DND-41 (cell line): ENCODE data around the gene EPHA1.

ENCODE experiments used
- EZH2 ChIP-seq: IDR thresholded peaks from 3 replicates; pipeline ENCODE4 v1.6.1; 2012; ENCODE audit warnings: borderline replicate concordance, low read depth, mild to moderate bottlenecking, moderate library complexity, low read length, inconsistent platforms; ENCODE audit not compliant: severe bottlenecking
- TF ChIP-seq, protein P1 (sequence below): IDR thresholded peaks from 2 replicates; pipeline ENCODE4 v1.5.1; 2012; ENCODE audit warnings: borderline replicate concordance, low read length, moderate library complexity, mild to moderate bottlenecking; ENCODE audit not compliant: poor library complexity, severe bottlenecking; ENCODE audit errors: extremely low read depth

DNA sequence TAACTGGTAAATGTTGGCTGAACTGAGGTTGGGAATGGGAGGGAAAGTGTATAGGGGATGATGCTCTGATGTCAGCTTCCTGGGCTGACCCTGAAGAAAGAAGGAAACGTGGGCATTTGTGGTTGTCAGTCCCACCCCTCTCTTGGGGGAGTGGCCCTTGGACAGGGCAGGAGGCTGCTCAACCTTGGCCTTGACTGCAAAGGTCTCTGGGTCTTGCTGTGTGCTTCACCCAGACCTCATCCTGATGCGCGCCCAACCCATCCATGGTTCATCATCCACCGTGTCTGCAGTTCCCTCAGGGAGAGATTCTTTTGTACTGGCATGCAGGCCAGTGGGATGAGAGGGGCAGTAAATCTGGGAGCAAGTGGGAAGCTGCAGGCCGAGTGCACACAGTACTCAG is 32.3 kb downstream of the EPHA1 start:
- TF ChIP-seq, protein P1, sequence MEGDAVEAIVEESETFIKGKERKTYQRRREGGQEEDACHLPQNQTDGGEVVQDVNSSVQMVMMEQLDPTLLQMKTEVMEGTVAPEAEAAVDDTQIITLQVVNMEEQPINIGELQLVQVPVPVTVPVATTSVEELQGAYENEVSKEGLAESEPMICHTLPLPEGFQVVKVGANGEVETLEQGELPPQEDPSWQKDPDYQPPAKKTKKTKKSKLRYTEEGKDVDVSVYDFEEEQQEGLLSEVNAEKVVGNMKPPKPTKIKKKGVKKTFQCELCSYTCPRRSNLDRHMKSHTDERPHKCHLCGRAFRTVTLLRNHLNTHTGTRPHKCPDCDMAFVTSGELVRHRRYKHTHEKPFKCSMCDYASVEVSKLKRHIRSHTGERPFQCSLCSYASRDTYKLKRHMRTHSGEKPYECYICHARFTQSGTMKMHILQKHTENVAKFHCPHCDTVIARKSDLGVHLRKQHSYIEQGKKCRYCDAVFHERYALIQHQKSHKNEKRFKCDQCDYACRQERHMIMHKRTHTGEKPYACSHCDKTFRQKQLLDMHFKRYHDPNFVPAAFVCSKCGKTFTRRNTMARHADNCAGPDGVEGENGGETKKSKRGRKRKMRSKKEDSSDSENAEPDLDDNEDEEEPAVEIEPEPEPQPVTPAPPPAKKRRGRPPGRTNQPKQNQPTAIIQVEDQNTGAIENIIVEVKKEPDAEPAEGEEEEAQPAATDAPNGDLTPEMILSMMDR: no peak
- no peak for TF ChIP-seq EZH2
